DOHH2 (cell line): ENCODE results near the gene EIF3F.

Experiments
- EZH2phosphoT487 ChIP-seq: fragments of 200-600 bp; sonication (generic); IDR thresholded peaks from 2 replicates; pipeline ENCODE4 v1.6.1; 2017; ENCODE audit warnings: borderline replicate concordance, mild to moderate bottlenecking, antibody characterized with exemption, low read length, moderate library complexity, mixed read lengths
- TF ChIP-seq, protein P1 (sequence below): fragments of 200-600 bp; sonication (generic); IDR thresholded peaks from one replicate; pipeline ENCODE4 v1.5.1; 2014; ENCODE audit warnings: antibody characterized with exemption, mild to moderate bottlenecking, low read depth, low read length; ENCODE audit not compliant: poor library complexity, severe bottlenecking

- TF ChIP-seq, protein P1, sequence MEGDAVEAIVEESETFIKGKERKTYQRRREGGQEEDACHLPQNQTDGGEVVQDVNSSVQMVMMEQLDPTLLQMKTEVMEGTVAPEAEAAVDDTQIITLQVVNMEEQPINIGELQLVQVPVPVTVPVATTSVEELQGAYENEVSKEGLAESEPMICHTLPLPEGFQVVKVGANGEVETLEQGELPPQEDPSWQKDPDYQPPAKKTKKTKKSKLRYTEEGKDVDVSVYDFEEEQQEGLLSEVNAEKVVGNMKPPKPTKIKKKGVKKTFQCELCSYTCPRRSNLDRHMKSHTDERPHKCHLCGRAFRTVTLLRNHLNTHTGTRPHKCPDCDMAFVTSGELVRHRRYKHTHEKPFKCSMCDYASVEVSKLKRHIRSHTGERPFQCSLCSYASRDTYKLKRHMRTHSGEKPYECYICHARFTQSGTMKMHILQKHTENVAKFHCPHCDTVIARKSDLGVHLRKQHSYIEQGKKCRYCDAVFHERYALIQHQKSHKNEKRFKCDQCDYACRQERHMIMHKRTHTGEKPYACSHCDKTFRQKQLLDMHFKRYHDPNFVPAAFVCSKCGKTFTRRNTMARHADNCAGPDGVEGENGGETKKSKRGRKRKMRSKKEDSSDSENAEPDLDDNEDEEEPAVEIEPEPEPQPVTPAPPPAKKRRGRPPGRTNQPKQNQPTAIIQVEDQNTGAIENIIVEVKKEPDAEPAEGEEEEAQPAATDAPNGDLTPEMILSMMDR: no peak
- TF ChIP-seq EZH2phosphoT487: no peak
These were observed 53.8 kb downstream of the EIF3F start for GRCh38 chr11:8040921-8041285.
